HepG2 (cell line): Measurements from ENCODE around the gene PTCRA. TPM values are rescaled to one million over a fixed set of nuclear protein-coding genes. Genes with fewer than 3 reads are reported as not detected.
"Not testable (repeated sequence)": the region's sequence is repeated elsewhere in the genome, so short reads cannot be mapped to it uniquely, and the experiment has no call there.

ENCODE experiments used
- ARNTL ChIP-seq: sonication (generic); formaldehyde crosslinking; IDR thresholded peaks from 2 replicates; pipeline ENCODE4 v1.4.0; 2020; ENCODE audit warnings: mild to moderate bottlenecking, missing genetic modification reagents
- FOXA1 ChIP-seq, 2 experiments: fragments of 450-650 bp in 1 of 2; sonication (generic) in 1 of 2; formaldehyde crosslinking in 1 of 2; IDR thresholded peaks; 2 replicates each; pipeline versions ENCODE4 v1.4.0 to v1.6.1; 2016 to 2020; ENCODE audit warnings: missing genetic modification reagents in 1 of 2
- KMT2B ChIP-seq: IDR thresholded peaks from 2 replicates; pipeline ENCODE4 v1.6.1; 2016; ENCODE audit warnings: missing genetic modification reagents, missing compliant biosample characterization
- LCORL ChIP-seq, 2 experiments: fragments of 450-650 bp in 1 of 2; sonication (generic) in 1 of 2; formaldehyde crosslinking in 1 of 2; IDR thresholded peaks; 2 replicates each; pipeline versions ENCODE4 v1.5.0 to v1.6.1; 2017 to 2020; ENCODE audit warnings: antibody characterized with exemption in 1 of 2, missing genetic modification reagents in 1 of 2
- MEIS1 ChIP-seq: sonication (generic); formaldehyde crosslinking; IDR thresholded peaks from 2 replicates; pipeline ENCODE4 v1.9.0; 2021; ENCODE audit warnings: mild to moderate bottlenecking, missing genetic modification reagents, moderate library complexity, borderline replicate concordance
- MYC ChIP-seq: sonication (generic); formaldehyde crosslinking; IDR thresholded peaks from 2 replicates; pipeline ENCODE4 v1.9.0; 2021; ENCODE audit warnings: missing genetic modification reagents, borderline replicate concordance
- NAIF1 ChIP-seq: sonication (generic); formaldehyde crosslinking; IDR thresholded peaks from 2 replicates; pipeline ENCODE4 v1.5.0; 2020; ENCODE audit warnings: mild to moderate bottlenecking, missing genetic modification reagents, borderline replicate concordance
- NCOA1 ChIP-seq: sonication (generic); formaldehyde crosslinking; IDR thresholded peaks from 2 replicates; pipeline ENCODE4 v1.9.0; 2021; ENCODE audit warnings: missing genetic modification reagents
- RFXAP ChIP-seq: sonication (generic); formaldehyde crosslinking; IDR thresholded peaks from 2 replicates; pipeline ENCODE4 v1.4.0; 2020; ENCODE audit warnings: missing genetic modification reagents, borderline replicate concordance
- TAF1 ChIP-seq: sonication (generic); formaldehyde crosslinking; IDR thresholded peaks from 2 replicates; pipeline ENCODE4 v1.4.0; 2020; ENCODE audit warnings: missing genetic modification reagents
- ZC3H13 ChIP-seq: sonication (generic); formaldehyde crosslinking; IDR thresholded peaks from 2 replicates; pipeline ENCODE4 v1.8.1; 2023; ENCODE audit warnings: mild to moderate bottlenecking, missing genetic modification reagents, moderate library complexity
- ZNF232 ChIP-seq: sonication (generic); formaldehyde crosslinking; IDR thresholded peaks from 2 replicates; pipeline ENCODE4 v1.4.0; 2020; ENCODE audit warnings: missing genetic modification reagents, borderline replicate concordance
- ZNF724P ChIP-seq: sonication (generic); formaldehyde crosslinking; IDR thresholded peaks from 2 replicates; pipeline ENCODE4 v1.8.0; 2022; ENCODE audit warnings: missing genetic modification reagents, borderline replicate concordance
- ZNF878 ChIP-seq: sonication (generic); formaldehyde crosslinking; IDR thresholded peaks from 2 replicates; pipeline ENCODE4 v1.8.1; 2023; ENCODE audit warnings: mild to moderate bottlenecking, missing genetic modification reagents, moderate library complexity
- ZSCAN22 ChIP-seq: sonication (generic); formaldehyde crosslinking; IDR thresholded peaks from 2 replicates; pipeline ENCODE4 v1.4.0; 2020; ENCODE audit warnings: mild to moderate bottlenecking, missing genetic modification reagents
- polyA plus RNA-seq, 8 experiments: library from polyadenylated mRNA; depleted of rRNA in 3 of 8; stranded (reverse) in 7 of 8; unstranded in 1 of 8; fragments of >200 nt; fragmentation: Illumina TruSeq in 4 of 8; extraction: Trizol in 4 of 8; gene quantifications; 2 replicates each; pipeline versions ENCODE4 v1.2.1 to v1.2.3, GENCODE V29; 2011 to 2016; ENCODE audit warnings: low read depth in 4 of 8, missing spikeins in 1 of 8, mixed read lengths in 1 of 8; ENCODE audit not compliant: insufficient read depth in 1 of 8
- total RNA-seq, 5 experiments: library from RNA; depleted of rRNA; stranded (reverse); fragments of >200 nt; fragmentation: Illumina TruSeq; extraction: Trizol; gene quantifications; 2 replicates each; pipeline ENCODE4 v1.2.3, GENCODE V29; 2016; ENCODE audit warnings: low read depth in 1 of 5
- TF ChIP-seq, protein P1 (sequence below), 2 experiments: sonication (generic) in 1 of 2; formaldehyde crosslinking in 1 of 2; IDR thresholded peaks; 2 replicates each; pipeline versions ENCODE4 v1.4.0 to v1.6.1; 2018 to 2020; ENCODE audit warnings: missing genetic modification reagents in 2 of 2, borderline replicate concordance in 1 of 2, low read depth in 1 of 2, mild to moderate bottlenecking in 1 of 2, missing biosample characterization in 1 of 2
- TF ChIP-seq, protein P2 (sequence below): sonication (generic); formaldehyde crosslinking; IDR thresholded peaks from 2 replicates; pipeline ENCODE4 v1.8.1; 2023; ENCODE audit warnings: mild to moderate bottlenecking, missing genetic modification reagents, borderline replicate concordance
- TF ChIP-seq, protein P3 (sequence below): sonication (generic); formaldehyde crosslinking; IDR thresholded peaks from 2 replicates; pipeline ENCODE4 v1.4.0; 2020; ENCODE audit warnings: mild to moderate bottlenecking, missing genetic modification reagents

The PTCRA gene
- total and polyA plus RNA-seq, 2 of the 13 experiments (the other 11 are each of a cell fraction or from before 2014, with no cell fraction given): not detected

DNA sequence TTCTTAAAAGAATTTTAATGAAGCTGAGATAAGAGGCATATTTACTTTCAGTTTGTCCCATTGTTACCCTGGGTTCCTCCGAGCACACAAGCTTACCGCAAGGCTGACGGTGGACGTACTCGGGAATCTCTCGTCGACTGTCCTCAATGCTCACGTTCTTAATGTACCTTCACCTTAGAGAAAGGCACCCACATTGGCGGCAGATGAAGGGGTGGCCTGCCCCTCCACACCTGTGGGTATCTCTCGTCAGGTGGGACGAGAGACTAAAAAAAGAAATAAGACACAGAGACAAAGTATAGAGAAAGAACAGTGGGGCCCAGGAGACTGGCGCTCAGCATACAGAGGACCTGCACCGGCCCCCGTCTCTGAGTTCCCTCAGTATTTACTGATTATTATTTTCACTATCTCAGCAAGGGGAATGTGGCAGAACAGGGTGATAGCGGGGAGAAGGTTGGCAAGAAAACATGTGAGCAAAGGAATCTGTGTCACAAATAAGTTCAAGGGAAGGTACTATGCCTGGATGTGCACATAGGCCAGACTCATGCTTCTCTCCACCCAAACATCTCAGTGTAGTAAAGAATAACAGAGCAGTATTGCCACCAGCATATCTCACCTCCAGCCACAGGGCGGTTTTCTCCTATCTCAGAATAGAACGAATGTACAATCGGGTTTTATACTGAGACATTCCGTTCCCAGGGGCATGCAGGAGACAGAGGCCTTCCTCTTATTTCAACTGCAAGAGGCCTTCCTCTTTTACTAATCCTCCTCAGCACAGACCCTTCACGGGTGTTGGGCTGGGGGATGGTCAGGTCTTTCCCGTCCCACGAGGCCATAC lies 13.2 kb upstream of the PTCRA start (continued):
- TF ChIP-seq, protein P1, sequence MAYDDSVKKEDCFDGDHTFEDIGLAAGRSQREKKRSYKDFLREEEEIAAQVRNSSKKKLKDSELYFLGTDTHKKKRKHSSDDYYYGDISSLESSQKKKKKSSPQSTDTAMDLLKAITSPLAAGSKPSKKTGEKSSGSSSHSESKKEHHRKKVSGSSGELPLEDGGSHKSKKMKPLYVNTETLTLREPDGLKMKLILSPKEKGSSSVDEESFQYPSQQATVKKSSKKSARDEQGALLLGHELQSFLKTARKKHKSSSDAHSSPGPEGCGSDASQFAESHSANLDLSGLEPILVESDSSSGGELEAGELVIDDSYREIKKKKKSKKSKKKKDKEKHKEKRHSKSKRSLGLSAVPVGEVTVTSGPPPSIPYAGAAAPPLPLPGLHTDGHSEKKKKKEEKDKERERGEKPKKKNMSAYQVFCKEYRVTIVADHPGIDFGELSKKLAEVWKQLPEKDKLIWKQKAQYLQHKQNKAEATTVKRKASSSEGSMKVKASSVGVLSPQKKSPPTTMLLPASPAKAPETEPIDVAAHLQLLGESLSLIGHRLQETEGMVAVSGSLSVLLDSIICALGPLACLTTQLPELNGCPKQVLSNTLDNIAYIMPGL (CRISPR knock-in tag; IDR thresholded peaks at IDR 0.05; ENCODE audit: borderline replicate concordance in 1 of 2, low read depth in 1 of 2): peak; percentile 13 to 56; a peak in 2 of 4 replicates
- TF ChIP-seq MEIS1 (CRISPR knock-in tag) (peak; percentile 14; the same call in 1 of the 2 replicates), ZNF232 (CRISPR knock-in tag) (0 out of 2 replicates have a peak, but pooled peaks have one; percentile 32), FOXA1 (CRISPR knock-in tag; IDR thresholded peaks at IDR 0.05) (peak; percentile 54), LCORL (CRISPR knock-in tag; IDR thresholded peaks at IDR 0.05) (peak; percentile 48; the same call in 1 of the 2 replicates), MYC (peak; percentile 37; the same call in 1 of the 2 replicates), ZNF878 (CRISPR knock-in tag) (0 out of 2 replicates have a peak, but pooled peaks have one; percentile 42), ARNTL (CRISPR knock-in tag) (0 out of 2 replicates have a peak, but pooled peaks have one; percentile 11), NCOA1 (0 out of 2 replicates have a peak, but pooled peaks have one; percentile 48), NAIF1 (peak; percentile 83), ZC3H13 (peak; percentile 47; the same call in 1 of the 2 replicates), ZSCAN22 (CRISPR knock-in tag) (0 out of 2 replicates have a peak, but pooled peaks have one; percentile 25), ZNF724P (CRISPR knock-in tag) (0 out of 2 replicates have a peak, but pooled peaks have one; percentile 32), TAF1 (CRISPR knock-in tag) (peak; percentile 44; the same call in 1 of the 2 replicates), KMT2B (0 out of 2 replicates have a peak, but pooled peaks have one; percentile 40), RFXAP (CRISPR knock-in tag) (0 out of 2 replicates have a peak, but pooled peaks have one; percentile 42)
- TF ChIP-seq FOXA1, LCORL (IDR thresholded peaks at IDR 0.05): not testable (repeated sequence)
- TF ChIP-seq, protein P2, sequence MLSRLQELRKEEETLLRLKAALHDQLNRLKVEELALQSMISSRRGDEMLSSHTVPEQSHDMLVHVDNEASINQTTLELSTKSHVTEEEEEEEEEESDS: 0 out of 2 replicates have a peak, but pooled peaks have one; percentile 23
- TF ChIP-seq, protein P3, sequence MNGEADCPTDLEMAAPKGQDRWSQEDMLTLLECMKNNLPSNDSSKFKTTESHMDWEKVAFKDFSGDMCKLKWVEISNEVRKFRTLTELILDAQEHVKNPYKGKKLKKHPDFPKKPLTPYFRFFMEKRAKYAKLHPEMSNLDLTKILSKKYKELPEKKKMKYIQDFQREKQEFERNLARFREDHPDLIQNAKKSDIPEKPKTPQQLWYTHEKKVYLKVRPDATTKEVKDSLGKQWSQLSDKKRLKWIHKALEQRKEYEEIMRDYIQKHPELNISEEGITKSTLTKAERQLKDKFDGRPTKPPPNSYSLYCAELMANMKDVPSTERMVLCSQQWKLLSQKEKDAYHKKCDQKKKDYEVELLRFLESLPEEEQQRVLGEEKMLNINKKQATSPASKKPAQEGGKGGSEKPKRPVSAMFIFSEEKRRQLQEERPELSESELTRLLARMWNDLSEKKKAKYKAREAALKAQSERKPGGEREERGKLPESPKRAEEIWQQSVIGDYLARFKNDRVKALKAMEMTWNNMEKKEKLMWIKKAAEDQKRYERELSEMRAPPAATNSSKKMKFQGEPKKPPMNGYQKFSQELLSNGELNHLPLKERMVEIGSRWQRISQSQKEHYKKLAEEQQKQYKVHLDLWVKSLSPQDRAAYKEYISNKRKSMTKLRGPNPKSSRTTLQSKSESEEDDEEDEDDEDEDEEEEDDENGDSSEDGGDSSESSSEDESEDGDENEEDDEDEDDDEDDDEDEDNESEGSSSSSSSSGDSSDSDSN: peak; percentile 19; the same call in 1 of the 2 replicates
- TF ChIP-seq, all 625 proteins: peak for 54; not testable (repeated sequence) for 571
